OCI-LY1 (cell line): ENCODE data around the gene CHIT1.

Experiments
- H2AFZ ChIP-seq: fragments of 200-600 bp; sonication (generic), shearing (Covaris generic); 2 replicates; pipeline ENCODE4 v1.6.0; 2014; ENCODE audit warnings: antibody characterized with exemption, mild to moderate bottlenecking, low read length
- H3F3A ChIP-seq: fragments of 200-600 bp; sonication (generic), shearing (Covaris generic); 2 replicates; pipeline ENCODE4 v1.6.0; 2014; ENCODE audit warnings: mild to moderate bottlenecking, antibody characterized with exemption, low read length, moderate library complexity; ENCODE audit not compliant: insufficient read depth
- H3K27ac ChIP-seq: fragments of 200-600 bp; sonication (generic); 2 replicates; pipeline ENCODE4 v1.5.1; 2014; ENCODE audit warnings: low read length, mixed run types, mild to moderate bottlenecking, low read depth; ENCODE audit not compliant: poor library complexity, severe bottlenecking
- H3K27me3 ChIP-seq: fragments of 200-600 bp; sonication (generic); 2 replicates; pipeline ENCODE4 v1.6.0; 2014; ENCODE audit warnings: antibody characterized with exemption, mild to moderate bottlenecking, low read length, moderate library complexity; ENCODE audit not compliant: insufficient read depth
- H3K36me3 ChIP-seq: fragments of 200-600 bp; sonication (generic); 2 replicates; pipeline ENCODE4 v1.6.1; 2014; ENCODE audit warnings: mild to moderate bottlenecking, antibody characterized with exemption, low read length, moderate library complexity, mixed read lengths; ENCODE audit not compliant: insufficient read depth
- H3K4me1 ChIP-seq: fragments of 200-600 bp; sonication (generic); 2 replicates; pipeline ENCODE4 v1.5.1; 2014; ENCODE audit warnings: mild to moderate bottlenecking, low read length, moderate library complexity; ENCODE audit not compliant: insufficient read depth, severe bottlenecking
- H3K4me2 ChIP-seq: fragments of 200-600 bp; sonication (generic), shearing (Covaris generic); 2 replicates; pipeline ENCODE4 v1.6.1; 2014; ENCODE audit warnings: low read length
- H3K4me3 ChIP-seq: fragments of 200-600 bp; sonication (generic); 2 replicates; pipeline ENCODE4 v1.5.1; 2014; ENCODE audit warnings: low read length, low read depth, mild to moderate bottlenecking, mixed read lengths; ENCODE audit not compliant: poor library complexity, severe bottlenecking
- H3K79me2 ChIP-seq: fragments of 200-600 bp; shearing (Covaris generic); 2 replicates; pipeline ENCODE4 v1.6.1; 2016; ENCODE audit warnings: mixed run types, low read length, mixed read lengths; ENCODE audit not compliant: insufficient read depth
- H3K9ac ChIP-seq: fragments of 200-600 bp; sonication (generic), shearing (Covaris generic); 2 replicates; pipeline ENCODE4 v1.6.1; 2014; ENCODE audit warnings: mild to moderate bottlenecking, low read length, mixed read lengths
- H3K9me2 ChIP-seq: fragments of 200-600 bp; sonication (generic), shearing (Covaris generic); 2 replicates; pipeline ENCODE4 v1.6.1; 2014; ENCODE audit warnings: low read depth, mild to moderate bottlenecking, low read length, mixed read lengths
- H3K9me3 ChIP-seq: fragments of 200-600 bp; shearing (Covaris generic); 2 replicates; pipeline ENCODE4 v1.6.1; 2014; ENCODE audit warnings: low read length, mixed read lengths
- H4K20me1 ChIP-seq: fragments of 200-600 bp; sonication (generic), shearing (Covaris generic); 2 replicates; pipeline ENCODE4 v1.6.0; 2016; ENCODE audit warnings: mild to moderate bottlenecking, low read length; ENCODE audit not compliant: insufficient read depth
- EZH2 ChIP-seq: fragments of 200-600 bp; sonication (generic), shearing (Covaris generic); IDR thresholded peaks from 2 replicates; pipeline ENCODE4 v1.8.0; 2017; ENCODE audit warnings: borderline replicate concordance, mixed run types, mild to moderate bottlenecking, antibody characterized with exemption, low read length, moderate library complexity, mixed read lengths
- TF ChIP-seq, protein P1 (sequence below): fragments of 200-600 bp; sonication (generic), shearing (Covaris generic); IDR thresholded peaks from 2 replicates; pipeline ENCODE4 v1.5.1; 2017; ENCODE audit warnings: mild to moderate bottlenecking, antibody characterized with exemption, low read length, moderate library complexity, mixed read lengths

The CHIT1 gene

DNA sequence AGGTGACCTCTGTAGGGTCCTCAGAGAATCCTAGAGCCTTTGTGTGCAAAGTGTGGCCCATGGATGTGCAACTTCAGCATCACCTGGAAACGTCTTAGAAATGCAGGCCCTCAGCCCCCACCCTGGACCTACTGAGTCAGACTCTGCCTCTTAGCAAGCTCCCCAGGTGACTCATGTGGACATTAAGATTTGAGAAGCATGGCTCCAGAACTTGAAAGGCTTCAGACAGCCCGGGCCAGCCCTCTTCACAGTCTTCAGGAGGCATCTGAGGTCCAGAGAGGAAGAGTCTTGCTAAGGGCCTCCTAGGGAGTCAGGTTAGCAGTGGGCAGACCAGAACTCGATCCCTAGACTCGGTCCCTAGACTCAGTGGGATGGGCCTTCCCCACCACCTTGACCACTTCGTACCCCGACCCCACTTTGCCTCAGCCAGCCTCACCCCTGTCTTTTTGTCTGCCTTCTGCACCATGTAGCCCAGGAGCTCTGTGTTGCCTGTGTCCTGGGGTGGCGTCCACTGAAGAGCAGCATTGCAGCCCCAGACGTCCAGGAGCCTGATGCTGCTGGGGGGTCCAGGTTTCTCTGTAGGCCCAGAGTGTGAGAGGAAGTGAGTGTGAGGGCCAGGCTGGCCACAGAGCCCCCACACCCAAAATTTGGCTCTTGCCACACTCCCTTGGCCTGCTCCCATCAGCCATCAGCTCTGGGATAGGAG lies 58.7 kb downstream of the CHIT1 start:
- no peak for TF ChIP-seq EZH2
- TF ChIP-seq, protein P1, sequence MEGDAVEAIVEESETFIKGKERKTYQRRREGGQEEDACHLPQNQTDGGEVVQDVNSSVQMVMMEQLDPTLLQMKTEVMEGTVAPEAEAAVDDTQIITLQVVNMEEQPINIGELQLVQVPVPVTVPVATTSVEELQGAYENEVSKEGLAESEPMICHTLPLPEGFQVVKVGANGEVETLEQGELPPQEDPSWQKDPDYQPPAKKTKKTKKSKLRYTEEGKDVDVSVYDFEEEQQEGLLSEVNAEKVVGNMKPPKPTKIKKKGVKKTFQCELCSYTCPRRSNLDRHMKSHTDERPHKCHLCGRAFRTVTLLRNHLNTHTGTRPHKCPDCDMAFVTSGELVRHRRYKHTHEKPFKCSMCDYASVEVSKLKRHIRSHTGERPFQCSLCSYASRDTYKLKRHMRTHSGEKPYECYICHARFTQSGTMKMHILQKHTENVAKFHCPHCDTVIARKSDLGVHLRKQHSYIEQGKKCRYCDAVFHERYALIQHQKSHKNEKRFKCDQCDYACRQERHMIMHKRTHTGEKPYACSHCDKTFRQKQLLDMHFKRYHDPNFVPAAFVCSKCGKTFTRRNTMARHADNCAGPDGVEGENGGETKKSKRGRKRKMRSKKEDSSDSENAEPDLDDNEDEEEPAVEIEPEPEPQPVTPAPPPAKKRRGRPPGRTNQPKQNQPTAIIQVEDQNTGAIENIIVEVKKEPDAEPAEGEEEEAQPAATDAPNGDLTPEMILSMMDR, result no peak
- H3K4me2 ChIP-seq, result no peak overlapping the region
- H4K20me1 ChIP-seq, result no peaks in the 10 kb centered on the region
- H3K9me3 ChIP-seq, result no peaks in the 10 kb centered on the region
- H3K79me2 ChIP-seq, result no peaks in the 10 kb centered on the region
- no peaks in the 10 kb centered on the region for H3K4me1 ChIP-seq
- H3F3A ChIP-seq, result no peaks in the 10 kb centered on the region
- H2AFZ ChIP-seq, result no peak overlapping the region
- H3K27me3 ChIP-seq, result 0 out of 2 replicates have a peak, but pooled peaks cover 5% of the 10 kb centered on the region
- H3K9me2 ChIP-seq, result no peaks in the 10 kb centered on the region
- H3K27ac ChIP-seq, result no peak overlapping the region
- no peaks in the 10 kb centered on the region for H3K36me3 ChIP-seq
- no peak overlapping the region for H3K4me3 ChIP-seq
- H3K9ac ChIP-seq, result no peak overlapping the region

DNA sequence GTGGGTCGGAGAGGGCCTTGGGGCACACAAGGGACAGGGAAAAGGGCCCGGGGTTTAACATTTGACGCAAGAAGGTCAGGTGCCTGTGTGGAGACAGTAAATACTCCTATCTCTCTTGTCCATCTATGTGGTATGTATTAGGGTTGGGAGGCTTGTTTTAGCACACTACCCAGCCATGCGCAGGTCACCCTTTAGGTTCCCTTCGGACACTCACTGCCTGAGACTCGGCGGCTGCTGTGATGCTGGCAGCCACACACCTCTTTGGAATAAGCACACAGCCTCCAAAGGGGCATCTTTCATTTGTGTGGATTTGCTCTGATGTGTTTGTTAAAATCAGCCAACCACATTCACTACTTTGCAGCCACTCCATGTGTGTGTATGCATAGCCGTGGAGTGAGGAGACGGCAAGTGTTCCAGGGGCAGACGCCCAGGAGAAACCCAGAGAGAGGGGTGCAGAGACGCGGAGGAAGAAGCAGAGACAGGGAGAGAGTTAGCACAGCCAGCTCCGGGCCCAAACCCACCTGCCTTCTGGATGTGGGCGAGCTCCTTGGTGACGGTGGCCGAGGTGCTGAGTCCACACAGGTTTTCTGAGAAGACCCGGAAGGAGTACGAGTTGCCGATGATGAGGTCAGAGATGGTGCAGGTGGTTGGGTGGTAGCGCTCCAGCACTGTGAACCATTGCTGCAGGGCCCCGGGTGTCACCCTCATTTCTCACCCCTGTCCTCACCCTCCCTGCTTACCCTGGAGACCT lies 59.5 kb downstream of the CHIT1 start:
- no peaks in the 10 kb centered on the region for H3K79me2 ChIP-seq
- H3K27ac ChIP-seq, result no peak overlapping the region
- H3K4me3 ChIP-seq, result no peak overlapping the region
- H3F3A ChIP-seq, result no peaks in the 10 kb centered on the region
- H3K36me3 ChIP-seq, result no peaks in the 10 kb centered on the region
- TF ChIP-seq, protein P1, result no peak
- TF ChIP-seq EZH2, result no peak
- no peaks in the 10 kb centered on the region for H3K9me3 ChIP-seq
- H3K9me2 ChIP-seq, result no peaks in the 10 kb centered on the region
- no peak overlapping the region for H3K4me2 ChIP-seq
- H3K4me1 ChIP-seq, result no peaks in the 10 kb centered on the region
- H3K9ac ChIP-seq, result no peak overlapping the region
- no peaks in the 10 kb centered on the region for H4K20me1 ChIP-seq
- H2AFZ ChIP-seq, result no peak overlapping the region
- H3K27me3 ChIP-seq, result 0 out of 2 replicates have a peak, but pooled peaks cover 9% of the 10 kb centered on the region

DNA sequence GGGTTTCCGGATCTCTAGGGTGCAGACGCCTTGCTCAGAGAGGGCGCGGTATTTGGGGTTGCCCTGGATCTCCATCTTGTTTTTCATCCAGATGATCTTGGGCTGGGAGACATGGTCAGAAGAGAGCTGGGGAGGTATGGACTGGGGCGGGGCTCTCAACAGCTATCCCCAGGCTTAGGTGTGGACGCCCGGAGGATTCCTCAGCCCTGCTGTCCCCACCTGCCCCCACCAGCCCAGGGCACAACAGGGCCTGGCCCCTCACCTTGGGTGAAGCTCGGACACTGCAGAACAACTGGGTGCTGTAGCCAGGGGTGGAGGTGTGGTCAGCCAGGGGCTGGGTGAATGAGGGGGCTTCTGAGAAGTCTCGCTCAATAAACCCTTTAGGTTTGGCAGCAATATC lies 60.5 kb downstream of the CHIT1 start:
- no peak overlapping the region for H3K9ac ChIP-seq
- H3K9me3 ChIP-seq, result no peaks in the 10 kb centered on the region
- H2AFZ ChIP-seq, result no peak overlapping the region
- no peak for TF ChIP-seq EZH2
- TF ChIP-seq, protein P1, result no peak
- H3K27ac ChIP-seq, result no peak overlapping the region
- no peak overlapping the region for H3K4me2 ChIP-seq
- no peaks in the 10 kb centered on the region for H3F3A ChIP-seq
- no peak overlapping the region for H3K4me3 ChIP-seq
- no peaks in the 10 kb centered on the region for H3K4me1 ChIP-seq
- H3K79me2 ChIP-seq, result no peaks in the 10 kb centered on the region
- no peaks in the 10 kb centered on the region for H3K36me3 ChIP-seq
- H3K27me3 ChIP-seq, result 0 out of 2 replicates have a peak, but pooled peaks cover 9% of the 10 kb centered on the region
- H4K20me1 ChIP-seq, result no peaks in the 10 kb centered on the region
- no peaks in the 10 kb centered on the region for H3K9me2 ChIP-seq
